Stimulated activated CD8-positive, alpha-beta memory T cell treated with anti-CD3 and anti-CD28 coated beads, Interleukin-7, amount 100 ng/mL, for 48 hours (primary cell): ENCODE measurements around the gene ANXA11.
"Not testable (repeated sequence)": the region's sequence is repeated elsewhere in the genome, so short reads cannot be mapped to it uniquely, and the experiment has no call there.

ENCODE experiments used
- DNase-seq, 2 donors: peaks; one replicate each; pipeline ENCODE4 v3.0.0-alpha.2; 2020; ENCODE audit warnings: low read depth in 1 of 2; ENCODE audit errors: extremely low read depth in 1 of 2

Gene ANXA11

DNA sequence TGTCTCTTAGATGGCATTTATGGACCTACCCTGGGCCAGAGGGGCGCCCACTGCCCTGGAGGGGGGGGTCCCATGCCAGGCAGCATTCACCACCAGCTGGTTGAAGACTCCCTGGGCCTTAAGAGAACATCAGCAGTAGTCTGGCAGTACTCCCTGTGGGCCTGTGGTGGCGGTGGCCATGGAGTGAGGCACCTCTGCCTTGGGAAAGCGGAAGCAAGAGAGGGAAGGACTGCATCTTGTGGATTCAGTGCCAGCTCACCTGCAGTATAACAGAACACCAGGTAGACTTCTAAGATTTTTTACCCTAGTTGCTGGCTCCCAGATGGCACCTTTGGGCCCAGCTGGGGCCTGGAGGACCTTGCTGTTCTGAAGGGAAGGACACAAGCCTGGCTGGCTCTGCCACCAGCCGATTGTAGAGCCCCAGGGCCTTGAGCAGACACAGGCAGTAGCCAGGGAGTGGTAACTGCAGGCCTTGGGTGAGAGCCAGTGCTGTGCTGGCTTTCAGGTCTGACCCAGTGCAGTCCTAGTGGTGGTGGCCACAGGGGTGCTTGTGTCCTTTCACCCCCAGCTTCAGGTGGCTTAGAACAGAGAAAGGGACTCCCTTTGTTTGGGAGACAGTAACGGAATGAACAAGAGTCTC lies 57.1 kb downstream of the ANXA11 start:
- DNase-seq = no peak

DNA sequence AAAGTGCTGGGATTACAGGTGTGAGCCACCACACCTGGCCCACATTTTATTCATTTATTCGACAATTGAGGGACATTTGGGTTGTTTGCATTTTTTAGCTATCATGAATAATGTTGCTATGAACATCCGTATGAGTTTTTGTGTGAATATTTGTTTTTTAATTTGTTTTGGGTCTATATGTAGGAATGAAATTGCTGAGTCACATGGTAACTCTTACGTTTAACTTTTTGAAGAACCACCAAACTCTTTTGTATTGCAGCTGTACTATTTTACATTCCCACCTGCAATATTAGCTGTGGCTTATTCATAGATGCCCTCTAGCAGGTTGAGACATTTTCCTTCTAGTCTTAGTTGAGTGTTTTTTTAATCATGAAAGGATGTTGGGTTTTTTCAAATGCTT lies 58.4 kb downstream of the ANXA11 start:
- DNase-seq = no peak

DNA sequence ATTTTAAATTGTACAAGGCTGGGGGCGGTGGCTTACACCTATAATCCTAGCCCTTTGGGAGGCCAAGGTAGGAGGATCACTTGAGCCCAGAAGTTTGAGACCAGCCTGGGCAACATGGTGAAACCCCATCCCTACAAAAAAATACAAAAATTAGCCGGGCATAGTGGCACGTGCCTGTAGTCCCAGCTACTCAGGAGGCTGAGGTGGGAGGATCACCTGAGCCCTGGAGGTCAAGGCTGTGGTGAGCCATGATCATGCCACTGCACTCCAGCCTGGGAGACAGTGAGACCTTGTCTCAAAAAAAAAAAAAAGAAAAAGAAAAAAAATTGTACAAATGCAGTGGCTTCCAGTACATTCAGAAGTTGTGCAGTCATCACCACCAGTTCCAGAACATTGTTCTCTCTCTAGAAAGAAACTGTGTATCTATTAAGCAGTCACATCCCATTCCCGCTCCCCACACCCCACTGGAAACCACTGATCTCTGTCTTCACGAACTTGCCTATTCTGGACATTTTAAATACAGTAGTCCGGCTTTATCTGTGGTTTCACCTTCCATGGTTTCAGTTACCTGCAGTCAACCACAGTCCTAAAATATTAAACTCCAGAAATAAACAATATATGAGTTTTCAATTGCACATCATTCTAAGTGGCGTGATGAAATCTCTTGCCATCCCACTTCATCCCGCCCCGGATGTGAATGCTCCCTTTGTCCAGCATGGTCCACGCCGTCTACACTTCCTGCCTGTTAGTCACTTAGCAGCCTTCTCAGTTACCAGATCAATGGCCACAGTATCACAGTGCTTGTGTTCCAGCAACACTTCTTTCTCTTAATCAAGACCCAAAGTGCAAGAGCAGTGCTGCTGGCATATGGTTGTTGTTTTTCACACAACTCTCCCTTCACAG lies 59.7 kb downstream of the ANXA11 start:
- not testable (repeated sequence) for DNase-seq

- no peak for DNase-seq
Observed at GRCh38 chr10:80144696-80145131, 60.6 kb downstream of the ANXA11 start.

GRCh38 chr10:80144067-80144695 lies 61.2 kb downstream of the ANXA11 start:
- DNase-seq = no peak

- no peak for DNase-seq
Observed at GRCh38 chr10:80141696-80142460, 63.5 kb downstream of the ANXA11 start.

- DNase-seq = no peak
Observed at GRCh38 chr10:80140251-80140650, 65.1 kb downstream of the ANXA11 start.

- DNase-seq = no peak
Observed at GRCh38 chr10:80139265-80139664, 66.1 kb downstream of the ANXA11 start.

DNA sequence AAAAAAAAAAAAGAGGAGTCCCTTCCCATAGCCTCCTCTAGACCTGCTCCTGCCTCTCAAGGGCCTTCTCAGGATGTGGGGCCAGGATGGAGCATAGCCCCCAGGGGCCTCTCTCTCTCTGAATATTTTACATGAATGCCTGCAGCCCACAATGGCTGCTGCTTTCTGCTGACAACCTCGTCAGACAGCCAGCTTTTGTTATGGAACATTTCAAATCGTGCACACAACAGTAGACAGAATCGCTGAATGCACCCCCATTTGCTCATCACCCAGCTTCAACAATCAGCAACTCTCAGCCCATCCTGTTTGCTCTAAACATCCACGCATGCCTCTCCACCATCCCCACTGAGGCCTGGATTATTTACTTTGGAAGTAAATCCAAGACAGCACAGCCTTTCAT lies 67.4 kb downstream of the ANXA11 start:
- no peak for DNase-seq

DNA sequence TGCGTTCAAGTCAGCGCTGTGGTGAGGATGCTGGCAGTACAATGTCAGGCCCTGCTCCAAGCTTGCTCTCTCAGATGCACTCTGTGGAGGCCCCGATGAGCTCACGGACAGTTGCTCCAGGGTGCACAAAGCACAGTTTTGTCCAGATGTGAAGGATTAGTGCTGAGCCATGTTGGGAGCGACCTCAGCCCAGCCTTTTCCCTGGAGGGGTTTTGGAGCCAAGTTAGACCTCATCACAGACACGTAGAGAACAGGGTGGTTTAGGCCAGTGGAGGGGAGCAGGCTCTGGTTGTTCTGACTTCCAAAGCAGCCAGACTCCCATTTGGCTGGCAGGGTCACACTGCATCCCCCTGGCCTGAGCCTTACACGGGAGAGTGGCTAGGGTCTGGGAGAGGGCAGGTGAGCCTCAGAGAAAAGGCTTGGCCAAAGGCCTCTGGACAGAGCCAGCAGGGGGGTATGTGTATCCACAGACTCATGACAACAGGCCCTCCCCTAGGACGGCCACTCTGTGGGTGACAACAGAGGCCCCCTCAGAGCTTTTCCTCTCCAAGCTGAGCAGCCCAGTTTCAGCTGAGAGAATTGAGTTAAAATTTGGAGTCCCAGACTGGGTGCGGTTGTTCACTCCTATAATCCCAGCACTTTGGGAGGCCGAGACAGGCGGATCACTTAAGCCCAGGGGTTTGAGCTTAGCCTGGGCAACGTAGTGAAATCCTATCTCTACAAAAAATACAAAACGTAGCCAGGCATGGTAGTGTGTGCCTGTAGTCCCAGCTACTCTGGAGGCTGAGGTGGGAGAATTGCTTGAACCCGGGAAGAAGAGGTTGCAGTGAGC lies 68.1 kb downstream of the ANXA11 start:
- no peak for DNase-seq

DNA sequence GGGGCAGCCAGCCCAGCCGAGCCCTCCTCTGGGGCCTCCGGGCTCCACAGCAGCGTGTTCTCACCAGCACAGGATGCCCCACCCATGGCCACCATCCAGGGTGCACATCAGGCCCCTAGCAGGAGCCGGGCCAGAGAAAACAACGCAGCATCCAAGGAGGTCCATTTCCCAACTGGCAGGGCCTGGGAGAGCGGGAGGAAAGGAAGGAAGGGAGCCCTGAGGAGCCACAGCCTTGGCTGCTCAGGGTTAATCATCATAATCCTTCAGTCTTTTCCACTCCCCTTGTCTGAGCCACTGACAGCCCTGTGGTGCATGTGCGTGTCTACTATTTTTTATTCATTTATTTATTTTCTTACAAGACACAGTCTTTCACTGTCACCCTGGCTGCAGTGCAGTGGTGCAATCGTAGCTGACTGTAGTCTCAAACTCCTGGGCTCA lies 69.2 kb downstream of the ANXA11 start:
- no peak for DNase-seq

GRCh38 chr10:80133687-80134086 lies 71.7 kb downstream of the ANXA11 start:
- not testable (repeated sequence) for DNase-seq

- DNase-seq = no peak
Observed at GRCh38 chr10:80133206-80133605, 72.1 kb downstream of the ANXA11 start.

DNA sequence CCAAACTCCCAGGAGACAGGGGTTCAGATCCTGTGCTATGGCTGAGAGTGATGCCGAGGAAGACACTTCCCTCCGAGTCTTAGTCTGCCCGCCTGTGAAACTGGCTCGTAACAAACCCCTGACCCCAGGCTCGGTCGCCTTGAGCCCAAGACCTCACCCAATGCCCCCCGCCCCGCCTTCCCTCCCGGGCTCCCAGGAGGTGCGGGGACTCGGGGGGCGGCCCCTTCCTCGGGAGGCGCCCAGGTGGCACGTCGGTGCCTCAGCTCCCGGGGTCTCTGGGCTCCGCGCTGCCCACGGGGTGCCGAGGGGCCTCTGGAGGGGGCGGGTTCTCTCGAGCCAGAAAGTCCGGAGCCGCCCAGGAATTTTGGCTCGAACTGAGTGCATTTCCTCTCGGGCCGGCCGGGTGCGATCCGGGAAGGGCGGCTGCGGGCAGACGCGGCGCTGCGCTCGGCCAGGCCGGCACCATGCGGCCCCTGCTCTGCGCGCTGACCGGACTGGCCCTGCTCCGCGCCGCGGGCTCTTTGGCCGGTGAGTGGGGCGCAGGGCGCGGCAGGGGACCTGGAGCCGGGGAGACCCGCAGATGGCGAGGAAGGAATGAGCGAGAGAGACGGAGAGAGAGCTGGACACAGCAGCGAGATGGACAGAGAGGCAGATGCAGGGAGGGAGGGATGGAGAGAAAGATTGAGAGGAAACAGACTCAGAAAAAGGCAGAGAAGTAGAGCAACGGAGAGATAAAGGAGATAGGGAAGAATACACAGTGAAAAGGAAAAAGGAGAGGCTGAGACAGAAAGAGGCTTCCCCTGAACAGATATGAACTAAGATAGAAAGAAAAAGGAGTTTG lies 72.8 kb downstream of the ANXA11 start, which contains the start of gene PLAC9:
Gene PLAC9, plus strand, starts transcription at position 432 of the 841 bp plus-strand sequence. Its CDS starts 33 bp downstream, at position 465.
- DNase-seq = no peak

DNA sequence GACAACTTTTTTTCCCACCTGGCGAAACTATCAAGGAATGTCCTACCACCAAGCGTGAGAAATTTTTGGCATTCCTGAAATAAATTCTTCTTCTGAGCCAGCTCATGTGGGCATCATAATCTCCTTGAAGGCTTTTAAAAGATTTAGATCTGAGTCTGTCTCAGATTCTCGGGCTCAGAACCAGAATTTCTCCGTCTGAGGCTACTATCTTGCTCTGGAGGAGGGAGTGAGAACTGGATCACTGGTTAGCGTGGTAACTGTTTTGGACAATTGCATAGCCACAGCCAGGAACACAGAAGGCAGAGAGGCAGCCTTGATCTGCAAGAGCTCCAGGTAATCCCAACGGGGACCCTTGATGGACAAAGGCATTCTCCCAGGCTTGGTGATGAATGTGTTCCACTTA lies 73.8 kb downstream of the ANXA11 start:
- no peak for DNase-seq

DNA sequence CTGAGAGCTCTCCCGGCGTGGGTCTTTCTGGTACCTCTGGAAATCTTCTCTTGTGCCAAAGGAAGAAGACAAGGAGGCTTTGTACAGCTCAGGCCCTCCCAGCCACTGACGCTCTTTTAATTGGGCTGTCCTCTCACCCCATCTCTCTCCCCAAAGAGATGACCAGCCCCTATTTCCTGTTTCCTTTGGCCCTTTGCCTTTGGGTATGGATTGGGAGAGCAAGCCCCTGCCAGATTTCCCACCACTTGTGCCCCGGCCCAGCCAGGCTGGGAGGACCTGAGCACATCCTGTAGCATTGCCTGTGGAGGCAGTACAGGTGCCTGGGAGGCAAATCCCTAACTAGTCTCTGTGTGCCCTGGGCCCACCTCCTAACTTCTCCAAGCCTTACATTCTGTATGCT lies 78.5 kb downstream of the ANXA11 start:
- no peak for DNase-seq

GRCh38 chr10:80122746-80123145 lies 82.6 kb downstream of the ANXA11 start:
- no peak for DNase-seq

GRCh38 chr10:80122110-80122710 lies 83.1 kb downstream of the ANXA11 start:
- no peak for DNase-seq

- DNase-seq = no peak
Observed at GRCh38 chr10:80118669-80119068, 86.7 kb downstream of the ANXA11 start.
